CD4-positive, alpha-beta T cell treated with Interleukin-17A for 1 hour (primary cell): ENCODE results near the gene USP22.

ENCODE experiments used
- DNase-seq: peaks from one replicate; pipeline ENCODE4 v3.0.0-alpha.2; 2020

Gene USP22

GRCh38 chr17:20999841-21000532, 42.8 kb downstream of the USP22 start:
- DNase-seq: no peak

- no peak for DNase-seq
These were observed 43.7 kb downstream of the USP22 start for GRCh38 chr17:20999044-20999573.

- no peak for DNase-seq
These were observed 44.2 kb downstream of the USP22 start for GRCh38 chr17:20998571-20999043.

GRCh38 chr17:20997711-20998570, 44.9 kb downstream of the USP22 start:
- DNase-seq: no peak

- DNase-seq: no peak
These were observed 45.8 kb downstream of the USP22 start for GRCh38 chr17:20996724-20997615.

GRCh38 chr17:20995873-20996723, 46.7 kb downstream of the USP22 start:
- no peak for DNase-seq

GRCh38 chr17:20995164-20995872, 47.5 kb downstream of the USP22 start:
- DNase-seq: no peak

GRCh38 chr17:20994779-20995149, 48.0 kb downstream of the USP22 start:
- DNase-seq: no peak

GRCh38 chr17:20993863-20994778, 48.7 kb downstream of the USP22 start:
- DNase-seq: no peak

- peak; percentile 73 for DNase-seq
These were observed 49.6 kb downstream of the USP22 start for GRCh38 chr17:20992987-20993862.

- no peak for DNase-seq
These were observed 50.4 kb downstream of the USP22 start for GRCh38 chr17:20992416-20992815.

GRCh38 chr17:20991276-20992037, 51.4 kb downstream of the USP22 start:
- DNase-seq: no peak

- DNase-seq: no peak
These were observed 52.6 kb downstream of the USP22 start for GRCh38 chr17:20989991-20990855.

GRCh38 chr17:20989481-20989880, 53.3 kb downstream of the USP22 start:
- DNase-seq: no peak

- DNase-seq: no peak
These were observed 53.9 kb downstream of the USP22 start for GRCh38 chr17:20988896-20989295.

GRCh38 chr17:20988001-20988636, 54.7 kb downstream of the USP22 start:
- no peak for DNase-seq

GRCh38 chr17:20987511-20987910, 55.3 kb downstream of the USP22 start:
- no peak for DNase-seq
